ENCODE results near the gene C7orf33.
"Not testable (repeated sequence)": the region's sequence is repeated elsewhere in the genome, so short reads cannot be mapped to it uniquely, and the experiment has no call there.

Gene C7orf33

DNA sequence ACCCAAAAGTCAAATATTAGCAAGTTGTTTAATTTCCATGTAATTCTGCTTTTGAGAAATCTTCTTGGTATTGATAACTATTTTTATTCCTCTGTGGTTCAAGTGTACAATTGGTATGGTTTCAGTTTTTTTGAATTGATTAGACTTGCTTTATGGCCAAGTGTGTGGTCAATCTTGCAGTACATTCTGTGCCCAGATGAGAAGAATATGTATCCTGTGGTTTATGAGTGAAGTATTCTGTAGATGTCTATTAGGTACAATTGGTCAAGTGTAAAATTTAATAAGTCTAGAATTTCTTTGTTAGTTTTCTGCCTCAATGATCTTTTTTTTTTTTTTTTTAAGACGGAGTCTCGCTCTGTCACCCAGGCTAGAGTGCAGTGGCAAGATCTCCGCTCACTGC, 36.6 kb upstream of the C7orf33 start:
- Histone ChIP-seq H3K4me1 (ENCODE audit: insufficient read depth, insufficient read length) (no peaks in the 10 kb centered on the region), H3K27me3 (ENCODE audit: insufficient read depth, insufficient read length) (no peaks in the 10 kb centered on the region), H3K9ac (ENCODE audit: insufficient read length, low read depth) (no peak overlapping the region), H3K36me3 (ENCODE audit: insufficient read depth, insufficient read length, low read length) (no peaks in the 10 kb centered on the region), H3K9me3 (ENCODE audit: insufficient read depth, low read length) (no peaks in the 10 kb centered on the region), H3K4me3 (ENCODE audit: insufficient read length, low read depth) (no peak overlapping the region)
- TF ChIP-seq YY1 (IDR thresholded peaks at IDR 0.05; ENCODE audit: insufficient read depth, insufficient read length), result no peak
- no peak for TF ChIP-seq SUZ12 (IDR thresholded peaks at IDR 0.05; ENCODE audit: extremely low read depth, insufficient read depth, insufficient read length)
- no peak for TF ChIP-seq ZNF274 (IDR thresholded peaks at IDR 0.05; ENCODE audit: low read depth, low read length)
- no peak for DNase-seq (ENCODE audit: low read depth, low spot score)

- no peaks in the 10 kb centered on the region for H3K4me1 ChIP-seq (ENCODE audit: insufficient read depth, insufficient read length)
- DNase-seq (ENCODE audit: low read depth, low spot score), result no peak
- no peaks in the 10 kb centered on the region for H3K9me3 ChIP-seq (ENCODE audit: insufficient read depth, low read length)
- no peak overlapping the region for H3K9ac ChIP-seq (ENCODE audit: insufficient read length, low read depth)
- no peak overlapping the region for H3K4me3 ChIP-seq (ENCODE audit: insufficient read length, low read depth)
- no peaks in the 10 kb centered on the region for H3K36me3 ChIP-seq (ENCODE audit: insufficient read depth, insufficient read length, low read length)
- no peaks in the 10 kb centered on the region for H3K27me3 ChIP-seq (ENCODE audit: insufficient read depth, insufficient read length)
- no peak for TF ChIP-seq YY1 (IDR thresholded peaks at IDR 0.05; ENCODE audit: insufficient read depth, insufficient read length)
- TF ChIP-seq SUZ12 (IDR thresholded peaks at IDR 0.05; ENCODE audit: extremely low read depth, insufficient read depth, insufficient read length), result no peak
- no peak for TF ChIP-seq ZNF274 (IDR thresholded peaks at IDR 0.05; ENCODE audit: low read depth, low read length)
Measured at GRCh38 chr7:148556892-148557291, 33.7 kb upstream of the C7orf33 start.

DNA sequence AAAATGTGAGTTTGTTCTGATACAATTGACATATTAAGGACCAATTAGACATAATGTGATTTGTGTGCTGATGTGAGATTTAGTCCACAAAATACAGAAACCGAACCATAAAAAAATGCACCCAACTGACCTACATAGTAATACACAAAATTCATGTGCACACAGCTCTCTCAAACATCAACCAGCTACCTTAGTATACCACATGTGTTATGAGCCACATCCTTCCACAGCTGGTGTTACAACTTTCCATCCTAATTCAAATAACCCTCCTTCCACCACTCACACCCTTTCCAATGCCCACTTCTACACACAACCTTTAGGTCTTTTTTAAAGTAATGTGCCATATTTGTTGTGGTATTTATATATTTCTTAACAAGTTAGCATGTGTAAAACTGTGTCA, 31.7 kb upstream of the C7orf33 start:
- Histone ChIP-seq H3K9ac (ENCODE audit: insufficient read length, low read depth) (no peak overlapping the region), H3K27me3 (ENCODE audit: insufficient read depth, insufficient read length) (no peaks in the 10 kb centered on the region), H3K36me3 (ENCODE audit: insufficient read depth, insufficient read length, low read length) (no peaks in the 10 kb centered on the region), H3K4me1 (ENCODE audit: insufficient read depth, insufficient read length) (no peaks in the 10 kb centered on the region), H3K9me3 (ENCODE audit: insufficient read depth, low read length) (no peaks in the 10 kb centered on the region), H3K4me3 (ENCODE audit: insufficient read length, low read depth) (no peak overlapping the region)
- no peak for TF ChIP-seq ZNF274 (IDR thresholded peaks at IDR 0.05; ENCODE audit: low read depth, low read length)
- TF ChIP-seq SUZ12 (IDR thresholded peaks at IDR 0.05; ENCODE audit: extremely low read depth, insufficient read depth, insufficient read length), result no peak
- TF ChIP-seq YY1 (IDR thresholded peaks at IDR 0.05; ENCODE audit: insufficient read depth, insufficient read length), result no peak
- no peak for DNase-seq (ENCODE audit: low read depth, low spot score)

DNA sequence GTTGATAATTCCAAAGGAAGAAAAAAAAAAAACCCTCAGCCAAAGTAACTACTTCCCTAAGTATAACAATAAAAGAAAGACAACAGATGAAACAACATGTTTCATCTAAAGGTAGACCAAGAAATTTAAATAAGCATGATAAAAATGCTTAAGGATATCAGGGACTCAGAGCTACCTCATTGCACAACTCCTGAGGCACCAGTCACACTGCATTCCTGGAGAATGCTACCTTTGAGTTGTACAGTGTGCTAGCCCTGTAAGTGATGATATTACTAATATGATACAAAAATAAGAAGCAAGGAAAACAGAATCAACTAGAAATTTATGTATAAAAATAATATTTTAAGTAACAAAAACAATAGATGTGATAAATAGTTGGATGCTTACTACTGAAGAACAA, 29.5 kb upstream of the C7orf33 start:
- Histone ChIP-seq H3K9me3 (ENCODE audit: insufficient read depth, low read length) (no peaks in the 10 kb centered on the region), H3K9ac (ENCODE audit: insufficient read length, low read depth) (no peak overlapping the region), H3K36me3 (ENCODE audit: insufficient read depth, insufficient read length, low read length) (no peaks in the 10 kb centered on the region), H3K4me1 (ENCODE audit: insufficient read depth, insufficient read length) (no peaks in the 10 kb centered on the region), H3K27me3 (ENCODE audit: insufficient read depth, insufficient read length) (no peaks in the 10 kb centered on the region), H3K4me3 (ENCODE audit: insufficient read length, low read depth) (no peak overlapping the region)
- TF ChIP-seq YY1 (IDR thresholded peaks at IDR 0.05; ENCODE audit: insufficient read depth, insufficient read length) (no peak), SUZ12 (IDR thresholded peaks at IDR 0.05; ENCODE audit: extremely low read depth, insufficient read depth, insufficient read length) (no peak), ZNF274 (IDR thresholded peaks at IDR 0.05; ENCODE audit: low read depth, low read length) (no peak)
- no peak for DNase-seq (ENCODE audit: low read depth, low spot score)

- DNase-seq (ENCODE audit: low read depth, low spot score), result no peak
- no peak overlapping the region for H3K4me3 ChIP-seq (ENCODE audit: insufficient read length, low read depth)
Measured at GRCh38 chr7:148563583-148564274, 26.8 kb upstream of the C7orf33 start.

DNA sequence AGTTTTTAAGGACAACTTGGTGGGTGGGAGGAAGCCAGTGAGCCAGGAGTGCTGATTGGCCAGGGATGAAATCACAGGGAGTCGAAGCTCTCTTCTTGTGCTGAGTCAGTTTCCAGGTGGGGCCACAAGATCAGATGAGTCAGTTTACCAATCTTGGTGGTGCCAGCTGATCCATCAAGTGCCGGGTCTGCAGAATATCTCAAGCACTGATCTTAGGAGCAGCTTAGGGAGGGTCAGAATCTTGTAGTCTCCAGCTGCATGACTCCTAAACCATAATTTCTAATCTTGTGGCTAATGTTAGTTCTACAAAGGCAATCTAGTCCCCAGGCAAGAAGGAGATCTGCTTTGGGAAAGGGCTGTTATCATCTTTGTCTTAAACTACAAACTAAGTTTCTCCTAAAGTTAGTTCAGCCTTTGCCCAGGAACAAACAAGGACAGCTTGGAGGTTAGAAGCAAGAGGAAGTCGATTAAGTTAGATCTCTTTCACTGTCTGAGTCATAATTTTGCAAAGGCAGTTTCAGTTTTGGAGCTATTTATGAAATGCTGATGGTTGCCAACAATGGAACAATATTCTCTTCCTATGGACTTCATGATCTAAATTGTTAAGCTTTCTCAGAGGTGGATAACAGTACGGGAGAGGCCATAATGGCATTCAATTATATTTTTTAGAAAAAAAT, 26.2 kb upstream of the C7orf33 start:
- not testable (repeated sequence) for H3K36me3 ChIP-seq (ENCODE audit: insufficient read depth, insufficient read length, low read length); H3K9ac ChIP-seq (ENCODE audit: insufficient read length, low read depth); H3K4me1 ChIP-seq (ENCODE audit: insufficient read depth, insufficient read length); H3K4me3 ChIP-seq (ENCODE audit: insufficient read length, low read depth); DNase-seq (ENCODE audit: low read depth, low spot score); H3K9me3 ChIP-seq (ENCODE audit: insufficient read depth, low read length); H3K27me3 ChIP-seq (ENCODE audit: insufficient read depth, insufficient read length)

More at GRCh38 chr7:148563583-148564274, 26.8 kb upstream of the C7orf33 start:
- Histone ChIP-seq H3K27me3 (ENCODE audit: insufficient read depth, insufficient read length) (no peaks in the 10 kb centered on the region), H3K36me3 (ENCODE audit: insufficient read depth, insufficient read length, low read length) (no peaks in the 10 kb centered on the region), H3K4me1 (ENCODE audit: insufficient read depth, insufficient read length) (no peaks in the 10 kb centered on the region), H3K9me3 (ENCODE audit: insufficient read depth, low read length) (no peaks in the 10 kb centered on the region), H3K9ac (ENCODE audit: insufficient read length, low read depth) (no peak overlapping the region)
- no peak for TF ChIP-seq ZNF274 (IDR thresholded peaks at IDR 0.05; ENCODE audit: low read depth, low read length)
- no peak for TF ChIP-seq YY1 (IDR thresholded peaks at IDR 0.05; ENCODE audit: insufficient read depth, insufficient read length)
- TF ChIP-seq SUZ12 (IDR thresholded peaks at IDR 0.05; ENCODE audit: extremely low read depth, insufficient read depth, insufficient read length), result no peak

- no peaks in the 10 kb centered on the region for H3K4me1 ChIP-seq (ENCODE audit: insufficient read depth, insufficient read length)
Measured at GRCh38 chr7:148566736-148567135, 23.8 kb upstream of the C7orf33 start.

More at GRCh38 chr7:148566736-148567135, 23.8 kb upstream of the C7orf33 start:
- Histone ChIP-seq H3K4me3 (ENCODE audit: insufficient read length, low read depth) (no peak overlapping the region), H3K27me3 (ENCODE audit: insufficient read depth, insufficient read length) (no peaks in the 10 kb centered on the region), H3K9ac (ENCODE audit: insufficient read length, low read depth) (no peak overlapping the region), H3K36me3 (ENCODE audit: insufficient read depth, insufficient read length, low read length) (no peaks in the 10 kb centered on the region), H3K9me3 (ENCODE audit: insufficient read depth, low read length) (no peaks in the 10 kb centered on the region)
- no peak for DNase-seq (ENCODE audit: low read depth, low spot score)
- no peak for TF ChIP-seq YY1 (IDR thresholded peaks at IDR 0.05; ENCODE audit: insufficient read depth, insufficient read length)
- no peak for TF ChIP-seq SUZ12 (IDR thresholded peaks at IDR 0.05; ENCODE audit: extremely low read depth, insufficient read depth, insufficient read length)
- TF ChIP-seq ZNF274 (IDR thresholded peaks at IDR 0.05; ENCODE audit: low read depth, low read length), result no peak
